T-helper 1 cell treated with Interleukin-12 subunit alpha and Interleukin-12 subunit beta and Interleukin-4 antibody, amounts not matched to agents 30 μg/mL and 1 μg/mL, for 36 hours (primary cell): Measurements from ENCODE around the gene PAQR7.

ENCODE experiments used
- H3K27ac Mint-ChIP-seq: one replicate; pipeline ENCODE4 v1.8.0; 2021; ENCODE audit warnings: mild to moderate bottlenecking, mixed read lengths
- H3K27me3 Mint-ChIP-seq: one replicate; pipeline ENCODE4 v1.8.0; 2021; ENCODE audit warnings: low read depth, mixed read lengths
- H3K36me3 Mint-ChIP-seq: one replicate; pipeline ENCODE4 v1.8.0; 2021; ENCODE audit warnings: low read depth, mixed read lengths
- H3K4me1 Mint-ChIP-seq: one replicate; pipeline ENCODE4 v1.8.0; 2021; ENCODE audit warnings: low read depth, mixed read lengths
- H3K4me3 Mint-ChIP-seq: one replicate; pipeline ENCODE4 v1.8.0; 2021; ENCODE audit warnings: mild to moderate bottlenecking, moderate library complexity, mixed read lengths
- H3K9me3 Mint-ChIP-seq: one replicate; pipeline ENCODE4 v1.8.0; 2021; ENCODE audit warnings: mixed read lengths

The PAQR7 gene

GRCh38 chr1:25832336-25833037 is 43.0 kb downstream of the PAQR7 start:
- H3K4me1 Mint-ChIP-seq: peaks cover 6% of the 10 kb centered on the region
- no peak overlapping the region for H3K27ac Mint-ChIP-seq

GRCh38 chr1:25831569-25832196 is 43.8 kb downstream of the PAQR7 start:
- Mint-ChIP-seq H3K9me3 (no peaks in the 10 kb centered on the region), H3K4me1 (peaks cover 6% of the 10 kb centered on the region), H3K36me3 (peaks cover 44% of the 10 kb centered on the region), H3K27ac (no peak overlapping the region), H3K27me3 (no peaks in the 10 kb centered on the region), H3K4me3 (no peak overlapping the region)

More at GRCh38 chr1:25832336-25833037, 43.0 kb downstream of the PAQR7 start:
- no peaks in the 10 kb centered on the region for H3K9me3 Mint-ChIP-seq
- no peaks in the 10 kb centered on the region for H3K27me3 Mint-ChIP-seq
- H3K4me3 Mint-ChIP-seq: no peak overlapping the region
- H3K36me3 Mint-ChIP-seq: peaks cover 44% of the 10 kb centered on the region

GRCh38 chr1:25829046-25829445 is 46.5 kb downstream of the PAQR7 start:
- H3K27me3 Mint-ChIP-seq: no peaks in the 10 kb centered on the region
- H3K4me1 Mint-ChIP-seq: peaks cover 3% of the 10 kb centered on the region
- peaks cover 37% of the 10 kb centered on the region for H3K36me3 Mint-ChIP-seq
- H3K27ac Mint-ChIP-seq: no peak overlapping the region
- H3K4me3 Mint-ChIP-seq: no peak overlapping the region
- H3K9me3 Mint-ChIP-seq: no peaks in the 10 kb centered on the region

GRCh38 chr1:25828491-25828890 is 47.0 kb downstream of the PAQR7 start:
- Mint-ChIP-seq H3K9me3 (no peaks in the 10 kb centered on the region), H3K36me3 (peaks cover 37% of the 10 kb centered on the region), H3K4me3 (no peak overlapping the region), H3K4me1 (peaks cover 3% of the 10 kb centered on the region), H3K27me3 (no peaks in the 10 kb centered on the region), H3K27ac (no peak overlapping the region)

- Mint-ChIP-seq H3K27me3 (no peaks in the 10 kb centered on the region), H3K9me3 (no peaks in the 10 kb centered on the region), H3K4me3 (no peak overlapping the region), H3K27ac (no peak overlapping the region), H3K36me3 (peaks cover 29% of the 10 kb centered on the region), H3K4me1 (peaks cover 4% of the 10 kb centered on the region)
Observed at GRCh38 chr1:25826571-25826970, 48.9 kb downstream of the PAQR7 start.

GRCh38 chr1:25825605-25826004 is 49.9 kb downstream of the PAQR7 start:
- Mint-ChIP-seq H3K27me3 (no peaks in the 10 kb centered on the region), H3K27ac (no peak overlapping the region), H3K36me3 (peaks cover 25% of the 10 kb centered on the region), H3K4me3 (no peak overlapping the region), H3K9me3 (no peaks in the 10 kb centered on the region), H3K4me1 (peaks cover 13% of the 10 kb centered on the region)

- Mint-ChIP-seq H3K4me1 (peaks cover 27% of the 10 kb centered on the region), H3K4me3 (peak overlapping the region; percentile 99), H3K36me3 (peaks cover 9% of the 10 kb centered on the region), H3K9me3 (no peaks in the 10 kb centered on the region), H3K27me3 (no peaks in the 10 kb centered on the region), H3K27ac (peak overlapping the region; percentile 97)
Observed at GRCh38 chr1:25821630-25822091, 53.8 kb downstream of the PAQR7 start.

- Mint-ChIP-seq H3K36me3 (peaks cover 6% of the 10 kb centered on the region), H3K4me3 (peak overlapping the region; percentile 99), H3K27ac (peak overlapping the region; percentile 97), H3K9me3 (no peaks in the 10 kb centered on the region), H3K4me1 (peaks cover 27% of the 10 kb centered on the region), H3K27me3 (no peaks in the 10 kb centered on the region)
Observed at GRCh38 chr1:25821112-25821476, 54.4 kb downstream of the PAQR7 start.

- Mint-ChIP-seq H3K27me3 (no peaks in the 10 kb centered on the region), H3K9me3 (no peaks in the 10 kb centered on the region), H3K4me1 (peaks cover 27% of the 10 kb centered on the region)
Observed at GRCh38 chr1:25820247-25821111, 55.0 kb downstream of the PAQR7 start.

GRCh38 chr1:25819491-25820246 is 55.8 kb downstream of the PAQR7 start, which contains the start of gene MTFR1L:
Gene MTFR1L, plus strand, starts transcription at chr1:25819954. Its CDS starts 3,151 bp downstream, at chr1:25823105.
- H3K9me3 Mint-ChIP-seq: no peaks in the 10 kb centered on the region

More at GRCh38 chr1:25820247-25821111, 55.0 kb downstream of the PAQR7 start:
- H3K36me3 Mint-ChIP-seq: peaks cover 5% of the 10 kb centered on the region
- peak overlapping the region; percentile 99 for H3K4me3 Mint-ChIP-seq
- peak overlapping the region; percentile 97 for H3K27ac Mint-ChIP-seq

GRCh38 chr1:25818569-25818968 is 56.9 kb downstream of the PAQR7 start:
- H3K4me3 Mint-ChIP-seq: peak overlapping the region; percentile 98
- H3K36me3 Mint-ChIP-seq: peaks cover 5% of the 10 kb centered on the region
- peaks cover 27% of the 10 kb centered on the region for H3K4me1 Mint-ChIP-seq
- no peaks in the 10 kb centered on the region for H3K27me3 Mint-ChIP-seq
- peak overlapping the region; percentile 76 for H3K27ac Mint-ChIP-seq
- H3K9me3 Mint-ChIP-seq: no peaks in the 10 kb centered on the region

More at GRCh38 chr1:25819491-25820246, 55.8 kb downstream of the PAQR7 start, which contains the start of gene MTFR1L:
- Mint-ChIP-seq H3K4me1 (peaks cover 27% of the 10 kb centered on the region), H3K27ac (peak within 1 kb of the TSS; percentile 97), H3K36me3 (peaks cover 5% of the 10 kb centered on the region), H3K27me3 (no peaks in the 10 kb centered on the region), H3K4me3 (peak within 1 kb of the TSS; percentile 99)

GRCh38 chr1:25817840-25818501 is 57.5 kb downstream of the PAQR7 start:
- peak overlapping the region; percentile 98 for H3K4me3 Mint-ChIP-seq
- peak overlapping the region; percentile 76 for H3K27ac Mint-ChIP-seq
- H3K9me3 Mint-ChIP-seq: no peaks in the 10 kb centered on the region
- H3K36me3 Mint-ChIP-seq: peaks cover 5% of the 10 kb centered on the region
- H3K4me1 Mint-ChIP-seq: peaks cover 27% of the 10 kb centered on the region
- no peaks in the 10 kb centered on the region for H3K27me3 Mint-ChIP-seq

- Mint-ChIP-seq H3K4me3 (no peak overlapping the region), H3K4me1 (peaks cover 20% of the 10 kb centered on the region), H3K36me3 (peaks cover 5% of the 10 kb centered on the region), H3K9me3 (no peaks in the 10 kb centered on the region), H3K27me3 (no peaks in the 10 kb centered on the region), H3K27ac (no peak overlapping the region)
Observed at GRCh38 chr1:25816112-25816718, 59.3 kb downstream of the PAQR7 start.
